A673 (cell line): ENCODE results near the gene RASAL2. TPM values are rescaled to one million over a fixed set of nuclear protein-coding genes. Genes with fewer than 3 reads are reported as not detected.

Source experiments
- BruUV-seq: library from RNA; stranded (reverse); fragments of 400-500 nt; replicated peaks from 2 replicates; lab custom pipeline; 2021; lab: Mats Ljungman, UMichigan
- CTCF ChIA-PET: fragments of 300-600 bp; sonication (Branson Sonifier 250); formaldehyde crosslinking; loops from one replicate; lab custom pipeline; 2022; ENCODE audit warnings: antibody characterized with exemption; lab: Charles Lee
- POLR2A ChIA-PET: fragments of 300-600 bp; sonication (Branson Sonifier 250); formaldehyde crosslinking; loops from one replicate; lab custom pipeline; 2022; ENCODE audit warnings: antibody characterized with exemption; ENCODE audit not compliant: low non-redundant PET; lab: Charles Lee
- DNase-seq: peaks from one replicate; pipeline ENCODE4 v3.0.0-alpha.2; 2015; ENCODE audit warnings: low spot score
- H3K27ac ChIP-seq: fragments of 200-600 bp; sonication (generic); 2 replicates; pipeline ENCODE4 v1.5.1; 2016; ENCODE audit warnings: mixed run types, low read depth, mild to moderate bottlenecking, mixed read lengths, antibody characterized with exemption, low read length; ENCODE audit not compliant: poor library complexity, severe bottlenecking
- H3K27me3 ChIP-seq: fragments of 200-600 bp; sonication (generic); replicated peaks from 2 replicates; pipeline ENCODE4 v1.6.1; 2017; ENCODE audit warnings: mixed run types, low read depth, mild to moderate bottlenecking, mixed read lengths, antibody characterized with exemption, low read length; ENCODE audit not compliant: insufficient read depth, poor library complexity
- H3K36me3 ChIP-seq: fragments of 200-600 bp; sonication (generic); 2 replicates; pipeline ENCODE4 v1.6.1; 2016; ENCODE audit warnings: mixed run types, mild to moderate bottlenecking, mixed read lengths, antibody characterized with exemption, low read length; ENCODE audit not compliant: insufficient read depth, poor library complexity, severe bottlenecking
- H3K4me1 ChIP-seq: fragments of 200-600 bp; sonication (generic); 2 replicates; pipeline ENCODE4 v1.6.1; 2017; ENCODE audit warnings: mixed run types, mild to moderate bottlenecking, mixed read lengths, antibody characterized with exemption, low read length; ENCODE audit not compliant: insufficient read depth, poor library complexity, severe bottlenecking
- H3K4me3 ChIP-seq: fragments of 200-600 bp; sonication (generic); 2 replicates; pipeline ENCODE4 v1.5.1; 2016; ENCODE audit warnings: low read depth, mixed run types, mild to moderate bottlenecking, mixed read lengths, low read length; ENCODE audit not compliant: poor library complexity, severe bottlenecking
- H3K9me3 ChIP-seq: fragments of 200-600 bp; sonication (generic); 2 replicates; pipeline ENCODE4 v1.6.1; 2016; ENCODE audit warnings: mixed run types, low read depth, mild to moderate bottlenecking, mixed read lengths, antibody characterized with exemption, low read length; ENCODE audit not compliant: poor library complexity, severe bottlenecking
- EZH2 ChIP-seq: fragments of 200-600 bp; sonication (generic); IDR thresholded peaks from 2 replicates; pipeline ENCODE4 v1.6.1; 2017; ENCODE audit warnings: borderline replicate concordance, low read depth, mild to moderate bottlenecking, mixed read lengths, antibody characterized with exemption, low read length; ENCODE audit not compliant: poor library complexity, severe bottlenecking
- intact Hi-C: fragments of 100-400 bp; cut with micrococcal nuclease; formaldehyde crosslinking; loops from one replicate; pipeline ENCODE4 v1.10.0; 2022; ENCODE audit not compliant: unreplicated experiment
- total RNA-seq: library from RNA; stranded (reverse); gene quantifications from 2 replicates; pipeline ENCODE4 v1.2.3, GENCODE V29; 2021
- TF ChIP-seq, protein P1 (sequence below): fragments of 300-800, 200-600 bp; sonication (generic); conservative IDR thresholded peaks from 2 replicates; pipeline ENCODE4 v1.5.1; 2017; ENCODE audit warnings: low read depth, mild to moderate bottlenecking, antibody characterized with exemption, low read length, moderate library complexity, mixed read lengths

The RASAL2 gene
- total RNA-seq, 1 experiment from 2014 or later, result 8.3 TPM

GRCh38 chr1:178278916-178279686 is 185.2 kb downstream of the RASAL2 start:
- Histone ChIP-seq H3K4me3 (no peak overlapping the region), H3K4me1 (no peaks in the 10 kb centered on the region), H3K27ac (no peak overlapping the region), H3K36me3 (no peaks in the 10 kb centered on the region), H3K27me3 (no peaks in the 10 kb centered on the region), H3K9me3 (no peaks in the 10 kb centered on the region)
- POLR2A ChIA-PET, result no interaction called here
- no peak for TF ChIP-seq EZH2
- TF ChIP-seq, protein P1, sequence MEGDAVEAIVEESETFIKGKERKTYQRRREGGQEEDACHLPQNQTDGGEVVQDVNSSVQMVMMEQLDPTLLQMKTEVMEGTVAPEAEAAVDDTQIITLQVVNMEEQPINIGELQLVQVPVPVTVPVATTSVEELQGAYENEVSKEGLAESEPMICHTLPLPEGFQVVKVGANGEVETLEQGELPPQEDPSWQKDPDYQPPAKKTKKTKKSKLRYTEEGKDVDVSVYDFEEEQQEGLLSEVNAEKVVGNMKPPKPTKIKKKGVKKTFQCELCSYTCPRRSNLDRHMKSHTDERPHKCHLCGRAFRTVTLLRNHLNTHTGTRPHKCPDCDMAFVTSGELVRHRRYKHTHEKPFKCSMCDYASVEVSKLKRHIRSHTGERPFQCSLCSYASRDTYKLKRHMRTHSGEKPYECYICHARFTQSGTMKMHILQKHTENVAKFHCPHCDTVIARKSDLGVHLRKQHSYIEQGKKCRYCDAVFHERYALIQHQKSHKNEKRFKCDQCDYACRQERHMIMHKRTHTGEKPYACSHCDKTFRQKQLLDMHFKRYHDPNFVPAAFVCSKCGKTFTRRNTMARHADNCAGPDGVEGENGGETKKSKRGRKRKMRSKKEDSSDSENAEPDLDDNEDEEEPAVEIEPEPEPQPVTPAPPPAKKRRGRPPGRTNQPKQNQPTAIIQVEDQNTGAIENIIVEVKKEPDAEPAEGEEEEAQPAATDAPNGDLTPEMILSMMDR, result no peak
- CTCF ChIA-PET, result no interaction called here
- no peak for DNase-seq
- no TSS peak for BruUV-seq
- intact Hi-C loops, result no loop called here

- intact Hi-C loops, result loop anchor here (1.0 to 10.0 kb wide), 3 partner anchors 251 to 1388 kb away; no protein-coding TSS in a partner anchor
- no peaks in the 10 kb centered on the region for H3K36me3 ChIP-seq
- no peak for TF ChIP-seq EZH2
- TF ChIP-seq, protein P1, result peak; percentile 58
- POLR2A ChIA-PET, result no interaction called here
- no peaks in the 10 kb centered on the region for H3K27me3 ChIP-seq
- no peaks in the 10 kb centered on the region for H3K4me1 ChIP-seq
- peak; percentile 46 for DNase-seq
- no peak overlapping the region for H3K4me3 ChIP-seq
- H3K9me3 ChIP-seq, result no peaks in the 10 kb centered on the region
- CTCF ChIA-PET, result interaction anchor here (1.4 kb wide), 1 partner anchor 251 kb away, joined by 7 read pairs; no protein-coding TSS in a partner anchor
- H3K27ac ChIP-seq, result no peak overlapping the region
- no TSS peak for BruUV-seq
Measured at GRCh38 chr1:178282949-178283367, 189.1 kb downstream of the RASAL2 start.

GRCh38 chr1:178283409-178283808 is 189.5 kb downstream of the RASAL2 start:
- Histone ChIP-seq H3K27ac (no peak overlapping the region), H3K4me3 (no peak overlapping the region), H3K27me3 (no peaks in the 10 kb centered on the region), H3K9me3 (no peaks in the 10 kb centered on the region), H3K4me1 (no peaks in the 10 kb centered on the region), H3K36me3 (no peaks in the 10 kb centered on the region)
- TF ChIP-seq EZH2, result no peak
- TF ChIP-seq, protein P1, result no peak
- DNase-seq, result no peak
- intact Hi-C loops, result loop anchor here (1.0 to 10.0 kb wide), 3 partner anchors 251 to 1389 kb away; no protein-coding TSS in a partner anchor
- BruUV-seq, result no TSS peak
- ChIA-PET POLR2A (no interaction called here), CTCF (no interaction called here)
